ENCODE results near the gene GGT5.
"Not testable (repeated sequence)": the region's sequence is repeated elsewhere in the genome, so short reads cannot be mapped to it uniquely, and the experiment has no call there.

DNA sequence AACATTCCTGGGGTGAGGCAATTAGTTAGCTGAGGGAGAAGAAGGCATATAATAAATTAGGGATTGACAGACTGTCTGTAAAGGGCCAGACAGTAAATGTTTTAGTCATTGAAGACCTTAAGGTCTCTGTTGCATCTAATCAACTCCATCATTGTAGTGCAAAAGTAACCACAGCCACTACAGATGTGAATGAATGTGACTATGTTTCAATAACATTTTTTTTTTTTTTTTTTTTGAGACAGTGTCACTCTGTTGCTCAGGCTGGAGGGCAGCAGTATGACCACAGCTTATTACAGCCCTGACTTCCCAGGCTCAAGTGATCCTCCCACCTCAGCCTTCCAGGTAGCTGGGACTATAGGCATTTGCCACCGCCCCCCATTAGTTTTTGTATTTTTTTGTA is 35.5 kb upstream of the GGT5 start:
- TF ChIP-seq, protein P1, sequence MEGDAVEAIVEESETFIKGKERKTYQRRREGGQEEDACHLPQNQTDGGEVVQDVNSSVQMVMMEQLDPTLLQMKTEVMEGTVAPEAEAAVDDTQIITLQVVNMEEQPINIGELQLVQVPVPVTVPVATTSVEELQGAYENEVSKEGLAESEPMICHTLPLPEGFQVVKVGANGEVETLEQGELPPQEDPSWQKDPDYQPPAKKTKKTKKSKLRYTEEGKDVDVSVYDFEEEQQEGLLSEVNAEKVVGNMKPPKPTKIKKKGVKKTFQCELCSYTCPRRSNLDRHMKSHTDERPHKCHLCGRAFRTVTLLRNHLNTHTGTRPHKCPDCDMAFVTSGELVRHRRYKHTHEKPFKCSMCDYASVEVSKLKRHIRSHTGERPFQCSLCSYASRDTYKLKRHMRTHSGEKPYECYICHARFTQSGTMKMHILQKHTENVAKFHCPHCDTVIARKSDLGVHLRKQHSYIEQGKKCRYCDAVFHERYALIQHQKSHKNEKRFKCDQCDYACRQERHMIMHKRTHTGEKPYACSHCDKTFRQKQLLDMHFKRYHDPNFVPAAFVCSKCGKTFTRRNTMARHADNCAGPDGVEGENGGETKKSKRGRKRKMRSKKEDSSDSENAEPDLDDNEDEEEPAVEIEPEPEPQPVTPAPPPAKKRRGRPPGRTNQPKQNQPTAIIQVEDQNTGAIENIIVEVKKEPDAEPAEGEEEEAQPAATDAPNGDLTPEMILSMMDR (IDR thresholded peaks at IDR 0.05) = not testable (repeated sequence)
- TF ChIP-seq POLR2A (IDR thresholded peaks at IDR 0.05) = not testable (repeated sequence)

Measured in vagina (tissue), 2 donors.